HG03565 (cell line): ENCODE data around the gene DYNLT4.
"Not testable (repeated sequence)": the region's sequence is repeated elsewhere in the genome, so short reads cannot be mapped to it uniquely, and the experiment has no call there.

Experiments used
- ATAC-seq: cut with Tn5 transposase; IDR thresholded peaks from one replicate; pipeline ENCODE4 v1.9.1; 2021; ENCODE audit warnings: mild to moderate bottlenecking, moderate library complexity; ENCODE audit not compliant: unreplicated experiment

DYNLT4 gene

GRCh38 chr1:44811234-44811633 lies 4.1 kb upstream of the DYNLT4 start:
- ATAC-seq: no peak

GRCh38 chr1:44810762-44811105 lies 3.6 kb upstream of the DYNLT4 start:
- ATAC-seq: not testable (repeated sequence)

GRCh38 chr1:44810101-44810761 lies 3.1 kb upstream of the DYNLT4 start:
- no peak for ATAC-seq

- ATAC-seq: peak; percentile 33
Measured at GRCh38 chr1:44808938-44809917, 2.1 kb upstream of the DYNLT4 start.

- ATAC-seq: peak; percentile 30
Measured at GRCh38 chr1:44808063-44808937, 1.1 kb upstream of the DYNLT4 start, which contains the start of gene BTBD19. Gene BTBD19 (plus strand): TSS chr1:44808523. CDS start chr1:44808821, 298 bp downstream.

- ATAC-seq: peak; percentile 27
Measured at GRCh38 chr1:44807364-44808062, 362 bp upstream of the DYNLT4 start.

GRCh38 chr1:44806025-44806703 lies 987 bp downstream of the DYNLT4 start:
- ATAC-seq: no peak

- no peak for ATAC-seq
Measured at GRCh38 chr1:44805311-44806024, 1.7 kb downstream of the DYNLT4 start.

GRCh38 chr1:44803312-44804095 lies 3.6 kb downstream of the DYNLT4 start:
- ATAC-seq: no peak

GRCh38 chr1:44803062-44803311 lies 4.2 kb downstream of the DYNLT4 start:
- ATAC-seq: no peak

GRCh38 chr1:44802306-44803061 lies 4.7 kb downstream of the DYNLT4 start:
- ATAC-seq: no peak

GRCh38 chr1:44801491-44802305 lies 5.5 kb downstream of the DYNLT4 start:
- no peak for ATAC-seq

GRCh38 chr1:44799770-44800584 lies 7.2 kb downstream of the DYNLT4 start, which contains the start of gene PLK3:
Gene PLK3 (plus strand): TSS chr1:44800377. CDS start chr1:44800464, 87 bp downstream.
- ATAC-seq: peak; percentile 69

- no peak for ATAC-seq
Measured at GRCh38 chr1:44798481-44799365, 8.4 kb downstream of the DYNLT4 start.

- not testable (repeated sequence) for ATAC-seq
Measured at GRCh38 chr1:44797886-44798285, 9.3 kb downstream of the DYNLT4 start.
